ENCODE data around the gene MIEF2. TPM values are rescaled to one million over a fixed set of nuclear protein-coding genes. Genes with fewer than 3 reads are reported as not detected.

The MIEF2 gene
- total and polyA plus RNA-seq, 2 donors (not counting 1 experiment from before 2014, with no cell fraction given) = 13.3 to 18.7 TPM

- no peak for ATAC-seq (ENCODE audit: low read depth)
- POLR2A ChIA-PET = no interaction called here
- WGBS (ENCODE audit: insufficient coverage) = 98% methylated on average over 20 of the region's 20 CpGs
- Histone ChIP-seq H4K20me1 (ENCODE audit: control insufficient read depth, insufficient read depth, low read length, poor library complexity, severe bottlenecking) (no peaks in the 10 kb centered on the region), H3K4me1 (ENCODE audit: control insufficient read depth in 2 of 2, insufficient read depth in 2 of 2, low read length in 2 of 2) (no peaks in the 10 kb centered on the region), H3K27ac (ENCODE audit: low read length in 2 of 2) (no peak overlapping the region), H3K4me2 (replicated peaks; ENCODE audit: low read depth, low read length, poor library complexity, severe bottlenecking) (no peak overlapping the region), H3K27me3 (replicated peaks in 1 of 4; ENCODE audit: control extremely low read depth in 1 of 4, control insufficient read depth in 3 of 4, insufficient read depth in 4 of 4, low read length in 3 of 4) (no peaks in the 10 kb centered on the region), H2AFZ (ENCODE audit: insufficient read depth, low read depth, low read length, poor library complexity, severe bottlenecking) (no peak overlapping the region), H3K9ac (ENCODE audit: low read length) (no peak overlapping the region), H3K79me2 (ENCODE audit: control insufficient read depth, insufficient read depth, low read length) (no peaks in the 10 kb centered on the region), H3K9me3 (ENCODE audit: control extremely low read depth in 1 of 3, control insufficient read depth in 2 of 3, insufficient read depth in 1 of 3, low read length in 2 of 3) (no peaks in the 10 kb centered on the region), H3K36me3 (replicated peaks in 1 of 2; ENCODE audit: control extremely low read depth in 1 of 2, control insufficient read depth in 1 of 2, extremely low read depth in 1 of 2, insufficient read depth in 2 of 2, low read length in 1 of 2) (peaks cover 0 to 18% of the 10 kb centered on the region in 2 experiments), H3K4me3 (ENCODE audit: control extremely low read depth in 1 of 5, extremely low read depth in 1 of 5, insufficient read depth in 1 of 5, low read depth in 2 of 5, low read length in 4 of 5) (no peak overlapping the region)
- Mint-ChIP-seq H3K4me1 (no peaks in the 10 kb centered on the region), H3K9me3 (ENCODE audit: insufficient read depth) (no peaks in the 10 kb centered on the region), H3K27ac (no peak overlapping the region), H3K27me3 (no peaks in the 10 kb centered on the region), H3K4me3 (no peak overlapping the region)
- DNase-seq = no peak
- CTCF ChIA-PET = interaction anchor here (1.8 kb wide), 1 partner anchor 11 kb away, joined by 5 read pairs; no protein-coding TSS in a partner anchor
- intact Hi-C loops (cut with micrococcal nuclease) = no loop called here
- TF ChIP-seq CTCF (IDR thresholded peaks at IDR 0.05) = no peak
- TF ChIP-seq EZH2 (IDR thresholded peaks at IDR 0.05; ENCODE audit: borderline replicate concordance, insufficient read depth, low read depth, low read length, poor library complexity, severe bottlenecking) = no peak
Measured at GRCh38 chr17:18237461-18237860, 23.0 kb upstream of the MIEF2 start.

- Histone ChIP-seq H3K79me2 (ENCODE audit: control insufficient read depth, insufficient read depth, low read length) (no peaks in the 10 kb centered on the region), H2AFZ (ENCODE audit: insufficient read depth, low read depth, low read length, poor library complexity, severe bottlenecking) (no peak overlapping the region), H3K9me3 (ENCODE audit: control extremely low read depth in 1 of 3, control insufficient read depth in 2 of 3, insufficient read depth in 1 of 3, low read length in 2 of 3) (no peaks in the 10 kb centered on the region), H3K4me3 (ENCODE audit: control extremely low read depth in 1 of 5, extremely low read depth in 1 of 5, insufficient read depth in 1 of 5, low read depth in 2 of 5, low read length in 4 of 5) (no peak overlapping the region), H3K36me3 (replicated peaks in 1 of 2; ENCODE audit: control extremely low read depth in 1 of 2, control insufficient read depth in 1 of 2, extremely low read depth in 1 of 2, insufficient read depth in 2 of 2, low read length in 1 of 2) (peaks cover 0 to 18% of the 10 kb centered on the region in 2 experiments), H3K9ac (ENCODE audit: low read length) (no peak overlapping the region), H4K20me1 (ENCODE audit: control insufficient read depth, insufficient read depth, low read length, poor library complexity, severe bottlenecking) (no peaks in the 10 kb centered on the region), H3K27ac (ENCODE audit: low read length in 2 of 2) (no peak overlapping the region), H3K4me1 (ENCODE audit: control insufficient read depth in 2 of 2, insufficient read depth in 2 of 2, low read length in 2 of 2) (no peaks in the 10 kb centered on the region), H3K27me3 (replicated peaks in 1 of 4; ENCODE audit: control extremely low read depth in 1 of 4, control insufficient read depth in 3 of 4, insufficient read depth in 4 of 4, low read length in 3 of 4) (no peaks in the 10 kb centered on the region), H3K4me2 (replicated peaks; ENCODE audit: low read depth, low read length, poor library complexity, severe bottlenecking) (no peak overlapping the region)
- H3K4me1 Mint-ChIP-seq = no peaks in the 10 kb centered on the region
- H3K27me3 Mint-ChIP-seq = no peaks in the 10 kb centered on the region
- no peaks in the 10 kb centered on the region for H3K9me3 Mint-ChIP-seq (ENCODE audit: insufficient read depth)
- CTCF ChIA-PET = interaction anchor here (1.8 kb wide), 1 partner anchor 10 kb away, joined by 5 read pairs; no protein-coding TSS in a partner anchor
- no peak overlapping the region for H3K4me3 Mint-ChIP-seq
- TF ChIP-seq CTCF (IDR thresholded peaks at IDR 0.05) (no peak), EZH2 (IDR thresholded peaks at IDR 0.05; ENCODE audit: borderline replicate concordance, insufficient read depth, low read depth, low read length, poor library complexity, severe bottlenecking) (no peak)
- no peak overlapping the region for H3K27ac Mint-ChIP-seq
- WGBS (ENCODE audit: insufficient coverage) = 91% methylated on average over 9 of the region's 18 CpGs
- POLR2A ChIA-PET = no interaction called here
- DNase-seq = no peak
- no peak for ATAC-seq (ENCODE audit: low read depth)
- intact Hi-C loops (cut with micrococcal nuclease) = no loop called here
Measured at GRCh38 chr17:18238299-18238698, 22.2 kb upstream of the MIEF2 start.

Data from B cell (primary cell).